Middle frontal gyrus (tissue), 1 donor: ENCODE measurements around the gene PGAM2.
"Not testable (repeated sequence)": the region's sequence is repeated elsewhere in the genome, so short reads cannot be mapped to it uniquely, and the experiment has no call there.

Experiments used
- DNase-seq: peaks from one replicate; pipeline ENCODE4 v3.0.0-alpha.2; 2015; ENCODE audit warnings: low spot score; ENCODE audit errors: extremely low spot score

The PGAM2 gene

DNA sequence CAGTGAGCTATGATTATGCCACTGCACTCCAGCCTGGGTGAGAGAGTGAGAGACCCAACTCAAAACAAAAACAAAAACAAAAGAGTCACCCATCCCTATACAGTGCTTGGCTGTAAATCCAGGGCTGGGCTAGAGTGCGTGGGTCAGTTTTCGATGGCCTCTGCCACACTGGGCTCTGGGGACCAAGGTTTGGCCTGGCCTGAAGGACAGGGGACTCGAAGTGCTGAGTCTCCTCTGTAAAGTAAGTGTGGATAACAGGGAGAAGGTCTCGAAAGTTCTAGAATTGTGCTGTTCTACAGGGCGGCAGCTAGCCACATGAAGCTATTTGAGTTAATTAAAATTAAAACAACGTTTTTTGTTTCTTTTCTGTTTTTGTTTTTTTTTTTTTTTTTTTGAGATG lies 33.3 kb downstream of the PGAM2 start:
- not testable (repeated sequence) for DNase-seq

DNA sequence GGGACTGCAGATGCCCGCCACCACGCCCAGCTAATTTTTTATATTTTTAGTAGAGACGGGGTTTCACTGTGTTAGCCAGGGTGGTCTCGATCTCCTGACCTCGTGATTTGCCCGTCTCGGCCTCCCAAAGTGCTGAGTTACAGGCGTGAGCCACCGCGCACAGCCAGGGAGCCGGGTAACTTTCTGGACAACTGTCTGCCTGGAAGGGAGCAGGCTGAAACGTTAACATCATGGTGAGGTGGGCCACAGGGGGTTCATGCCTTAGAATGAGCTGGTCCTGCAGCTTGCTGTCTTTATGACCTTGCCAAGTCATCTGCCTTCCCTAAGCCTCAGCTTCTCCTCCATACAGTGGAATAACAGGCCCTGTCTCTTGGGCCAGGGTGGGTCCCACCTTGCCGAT lies 34.0 kb downstream of the PGAM2 start:
- not testable (repeated sequence) for DNase-seq

DNA sequence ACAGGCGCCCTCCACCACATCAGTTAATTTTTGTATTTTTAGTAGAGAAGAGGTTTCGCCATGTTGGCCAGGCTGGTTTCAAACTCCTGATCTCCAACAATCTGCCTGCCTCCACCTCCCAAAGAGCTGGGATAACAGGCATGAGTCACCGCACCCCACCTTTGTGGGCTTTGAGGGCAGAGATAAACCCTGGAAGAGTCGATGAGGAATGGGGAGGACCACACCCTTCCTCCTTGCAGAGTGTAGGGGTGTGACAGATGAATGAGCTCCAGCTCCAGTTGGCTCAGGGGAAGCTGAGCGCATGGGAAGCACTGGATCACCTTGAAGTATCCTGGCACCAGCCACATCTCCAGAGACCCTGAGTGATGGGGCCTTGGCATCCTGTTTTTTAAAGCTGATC lies 35.3 kb downstream of the PGAM2 start:
- not testable (repeated sequence) for DNase-seq

DNA sequence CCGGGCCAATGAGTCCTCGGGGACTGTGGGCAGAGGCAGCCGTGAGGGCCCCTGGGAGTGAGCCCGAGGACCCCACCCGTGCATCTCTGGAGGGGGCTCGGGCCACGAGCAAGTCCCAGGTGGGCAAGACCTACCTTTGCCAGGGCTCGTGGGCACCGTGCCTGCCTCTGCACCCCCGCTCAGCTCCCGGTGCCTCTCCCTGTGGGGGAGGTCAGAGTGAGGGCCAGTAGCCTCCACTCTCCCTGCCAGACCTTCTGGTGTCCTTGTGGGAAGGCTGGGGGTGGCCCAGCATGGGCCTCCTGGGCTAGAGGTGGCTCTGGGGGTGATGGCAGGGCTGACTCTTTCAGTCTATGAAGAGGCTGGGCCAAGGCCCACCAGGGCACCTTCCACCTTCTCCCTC lies 35.9 kb downstream of the PGAM2 start:
- DNase-seq = not testable (repeated sequence)

DNA sequence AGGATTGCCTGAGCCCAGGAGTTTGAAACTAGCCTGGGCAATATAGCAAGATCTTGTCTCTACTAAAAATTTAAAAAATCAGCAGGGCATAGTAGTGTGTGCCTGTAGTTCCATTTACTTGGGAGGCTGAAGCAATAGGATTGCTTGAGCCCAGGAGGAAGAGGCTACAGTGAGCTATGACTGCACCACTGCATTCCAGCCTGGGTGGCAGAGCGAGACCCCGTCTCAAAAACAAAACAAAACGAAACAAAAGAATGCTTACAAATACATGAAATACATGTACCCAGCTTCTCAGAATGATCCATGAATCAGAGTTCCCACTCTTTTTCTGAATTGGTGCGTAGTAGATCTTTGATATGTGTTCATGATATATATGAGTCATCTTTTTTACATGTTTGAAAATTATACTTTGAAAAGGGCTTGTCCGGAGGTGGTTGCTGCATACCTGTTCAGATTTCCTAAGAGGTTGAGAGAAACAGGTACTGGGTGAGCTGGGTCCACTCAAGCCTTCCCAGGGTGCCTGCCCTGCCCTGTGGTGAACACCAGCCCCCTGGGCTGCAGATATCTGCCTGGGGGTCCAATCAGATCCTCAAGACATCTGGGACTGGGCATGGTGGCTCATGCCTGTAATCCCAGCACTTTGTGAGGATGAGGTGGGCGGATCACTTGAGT lies 42.4 kb downstream of the PGAM2 start:
- DNase-seq = not testable (repeated sequence)

DNA sequence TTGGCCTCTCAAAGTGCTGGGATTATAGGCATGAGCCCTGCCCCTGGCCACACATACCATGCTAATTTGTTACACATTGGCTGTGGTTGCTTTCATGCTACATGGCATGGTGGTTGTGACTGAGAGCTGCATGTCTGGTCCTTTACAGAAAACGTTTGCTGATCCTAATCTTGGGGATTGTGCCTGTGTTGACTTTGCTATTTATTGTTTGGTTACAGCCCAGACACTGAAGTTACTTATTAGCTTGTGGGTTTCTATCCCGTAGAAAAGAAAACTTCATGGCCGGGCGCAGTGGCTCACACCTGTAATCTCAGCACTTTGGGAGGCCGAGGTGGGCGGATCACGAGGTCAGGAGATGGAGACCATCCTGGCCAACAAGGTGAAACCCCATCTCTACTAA lies 43.3 kb downstream of the PGAM2 start:
- DNase-seq = not testable (repeated sequence)

DNA sequence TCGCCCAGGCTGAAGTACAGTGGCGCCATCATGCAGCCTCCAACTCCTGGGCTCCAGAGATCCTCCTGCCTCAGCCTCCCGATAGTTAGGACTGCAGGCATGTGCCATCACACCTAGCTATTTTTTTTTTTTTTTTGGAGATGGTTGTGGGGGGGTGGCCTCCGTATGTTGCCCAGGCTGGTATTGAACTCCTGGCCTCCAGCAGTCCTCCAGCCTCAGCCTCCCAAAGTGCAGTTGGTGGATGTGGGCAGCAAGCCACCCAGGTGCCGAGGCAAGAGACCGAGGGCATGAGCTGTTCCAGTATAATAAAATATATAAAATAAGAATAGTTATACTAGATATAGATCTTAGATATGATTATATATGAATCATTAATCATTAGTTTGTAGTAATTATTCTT lies 45.5 kb downstream of the PGAM2 start:
- not testable (repeated sequence) for DNase-seq

DNA sequence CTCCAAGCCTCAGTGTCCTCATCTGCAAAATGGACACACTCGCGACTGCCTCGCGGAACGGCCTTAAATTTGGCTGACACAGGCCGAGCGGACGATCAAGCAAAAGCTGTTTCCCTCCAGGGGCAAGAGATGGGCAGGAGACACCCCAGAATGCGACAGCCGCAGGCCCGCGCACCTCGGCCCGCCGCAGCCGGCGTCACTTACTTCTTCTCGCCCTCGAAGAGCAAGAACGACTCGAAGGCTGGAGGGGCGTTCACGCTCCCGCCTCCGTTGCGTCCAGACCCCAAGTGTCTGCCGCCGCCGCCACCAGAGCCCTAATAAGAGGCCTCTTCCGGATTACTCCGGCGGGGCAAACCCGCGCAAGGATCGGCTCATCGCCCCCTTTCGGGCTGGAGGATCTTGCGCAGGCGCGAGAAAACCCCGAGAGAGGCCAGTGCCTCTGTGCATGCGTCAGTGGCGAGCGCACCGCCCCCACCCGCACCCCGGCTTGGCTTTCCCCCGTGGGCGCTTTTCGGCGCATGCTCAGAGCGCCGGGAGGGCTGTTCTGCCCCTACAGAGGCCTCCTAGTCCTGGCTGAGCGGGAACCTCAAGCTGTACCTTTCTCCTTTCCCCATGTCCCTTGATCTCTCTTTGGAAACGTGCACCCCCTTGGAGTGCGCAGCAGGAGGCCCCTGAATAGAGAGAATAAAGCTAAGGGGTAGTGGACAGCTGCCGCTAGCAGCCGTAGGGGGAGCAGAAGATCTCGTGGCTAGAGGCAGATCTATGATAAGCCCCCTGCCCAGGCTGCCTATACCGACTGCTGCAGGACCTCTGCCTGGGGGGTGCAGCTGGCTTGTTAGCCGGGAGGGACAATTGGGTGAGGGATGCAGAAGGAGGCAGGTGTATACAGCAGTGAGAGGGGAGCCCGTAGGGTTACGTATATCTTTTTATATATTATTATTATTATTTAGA lies 46.2 kb downstream of the PGAM2 start:
- peak; percentile 97 for DNase-seq

DNA sequence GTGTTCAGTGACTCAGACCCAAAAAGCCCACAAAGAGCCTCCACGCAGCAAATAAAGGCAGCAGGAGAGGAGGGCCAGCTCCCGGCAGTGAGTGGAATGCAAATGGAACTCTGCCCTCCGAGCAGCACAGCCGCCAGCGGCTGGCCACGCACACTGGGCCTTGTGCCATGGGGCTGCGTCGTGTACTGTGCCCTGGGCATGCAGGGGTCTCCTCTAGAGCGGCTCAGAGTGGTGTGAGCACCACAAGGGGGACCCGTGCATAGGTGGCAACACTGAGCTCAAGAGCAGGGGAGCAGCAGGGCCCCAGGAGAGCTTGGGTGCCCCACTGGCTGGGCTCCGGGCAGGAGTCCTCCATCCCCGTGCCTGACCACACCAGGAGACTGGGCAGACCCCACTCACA lies 50.3 kb downstream of the PGAM2 start:
- not testable (repeated sequence) for DNase-seq
